A549 treated with DMSO at 1 μM for 4 hours (cell line): Measurements from ENCODE around the gene STAT5A. TPM values are rescaled to one million over a fixed set of nuclear protein-coding genes. Genes with fewer than 3 reads are reported as not detected.

Experiments
- total RNA-seq: library from RNA; stranded (reverse); fragments of 200-300 nt; extraction: Qiagen RNA extraction; gene quantifications from 5 replicates; pipeline ENCODE4 v1.2.3, GENCODE V29; 2022; ENCODE audit warnings: low read depth

Gene STAT5A
- total RNA-seq, result 6.0 to 6.8 TPM (median 6.7 TPM) in 5 replicates

GRCh38 chr17:42287977-42288802, at the start of gene STAT5A:
STAT5A (plus strand) TSS chr17:42288498; CDS start chr17:42289412, 914 bp downstream.

GRCh38 chr17:42276359-42276608, 12.0 kb upstream of the STAT5A start, which contains the start of gene STAT5B:
STAT5B (minus strand) TSS chr17:42276391; CDS start chr17:42232127, 44,264 bp downstream.

Other genes starting within 250 kb of the STAT5A start
- 0.52 to 0.77 TPM (median 0.63 TPM) in 5 replicates for gene C17orf113, start 237.9 kb upstream of the STAT5A start, total RNA-seq
- gene ZNF385C, start 190.0 kb upstream of the STAT5A start, total RNA-seq, result 0.11 to 0.45 TPM (median 0.24 TPM) in 5 replicates
- 0.32 to 0.55 TPM (median 0.37 TPM) in 5 replicates for gene DHX58, start 175.8 kb upstream of the STAT5A start, total RNA-seq
- 40.1 to 60.3 TPM (median 53.1 TPM) in 5 replicates for gene KAT2A, start 167.1 kb upstream of the STAT5A start, total RNA-seq
- gene HSPB9, start 165.7 kb upstream of the STAT5A start, total RNA-seq, result not detected in 5 replicates
- 239 to 275 TPM (median 258 TPM) in 5 replicates for gene RAB5C, start 133.5 kb upstream of the STAT5A start, total RNA-seq
- gene KCNH4, start 107.4 kb upstream of the STAT5A start, total RNA-seq, result 0.31 to 0.60 TPM (median 0.44 TPM) in 5 replicates
- 0.32 TPM in 1 of 5 replicates, not detected in the others for gene HCRT, start 103.0 kb upstream of the STAT5A start, total RNA-seq
- gene GHDC, start 94.0 kb upstream of the STAT5A start, total RNA-seq, result 19.4 to 22.0 TPM (median 20.4 TPM) in 5 replicates
- gene STAT5B, start 12.1 kb upstream of the STAT5A start, total RNA-seq, result 24.5 to 31.2 TPM (median 30.7 TPM) in 5 replicates
- gene STAT3, start 99.9 kb downstream of the STAT5A start, total RNA-seq, result 73.6 to 93.7 TPM (median 89.8 TPM) in 5 replicates
- gene CAVIN1, start 134.8 kb downstream of the STAT5A start, total RNA-seq, result 454 to 515 TPM (median 493 TPM) in 5 replicates
- 36.9 to 55.3 TPM (median 45.9 TPM) in 5 replicates for gene ATP6V0A1, start 170.4 kb downstream of the STAT5A start, total RNA-seq
- gene NAGLU, start 247.7 kb downstream of the STAT5A start, total RNA-seq, result 41.6 to 46.5 TPM (median 43.3 TPM) in 5 replicates